Activated CD8-positive, alpha-beta memory T cell treated with anti-CD3 and anti-CD28 coated beads for 1 hour (primary cell): ENCODE measurements around the gene DNM3.
"Not testable (repeated sequence)": the region's sequence is repeated elsewhere in the genome, so short reads cannot be mapped to it uniquely, and the experiment has no call there.

ENCODE experiments used
- DNase-seq, 2 donors: peaks; one replicate each; pipeline ENCODE4 v3.0.0-alpha.2; 2020; ENCODE audit warnings: low read depth in 1 of 2; ENCODE audit errors: extremely low read depth in 1 of 2

The DNM3 gene

GRCh38 chr1:172345077-172345476 is 503.8 kb downstream of the DNM3 start:
- no peak for DNase-seq

GRCh38 chr1:172347416-172347815 is 506.1 kb downstream of the DNM3 start:
- no peak for DNase-seq

GRCh38 chr1:172350856-172351255 is 509.6 kb downstream of the DNM3 start:
- DNase-seq: no peak

- no peak for DNase-seq
Observed at GRCh38 chr1:172351346-172351745, 510.0 kb downstream of the DNM3 start.

GRCh38 chr1:172351754-172352161 is 510.5 kb downstream of the DNM3 start:
- DNase-seq: no peak

GRCh38 chr1:172352435-172352834 is 511.1 kb downstream of the DNM3 start:
- no peak for DNase-seq

- no peak for DNase-seq
Observed at GRCh38 chr1:172354291-172355274, 513.3 kb downstream of the DNM3 start.

GRCh38 chr1:172356620-172357019 is 515.3 kb downstream of the DNM3 start:
- no peak for DNase-seq

GRCh38 chr1:172357753-172358385 is 516.6 kb downstream of the DNM3 start:
- DNase-seq: no peak

GRCh38 chr1:172359491-172359999 is 518.2 kb downstream of the DNM3 start:
- no peak for DNase-seq

GRCh38 chr1:172360511-172360910 is 519.2 kb downstream of the DNM3 start:
- no peak for DNase-seq

GRCh38 chr1:172360985-172361384 is 519.7 kb downstream of the DNM3 start:
- no peak for DNase-seq

- DNase-seq: no peak
Observed at GRCh38 chr1:172363852-172364251, 522.6 kb downstream of the DNM3 start.

- not testable (repeated sequence) for DNase-seq
Observed at GRCh38 chr1:172371646-172372045, 530.3 kb downstream of the DNM3 start.

- DNase-seq: no peak
Observed at GRCh38 chr1:172373864-172374263, 532.6 kb downstream of the DNM3 start.

- DNase-seq: no peak
Observed at GRCh38 chr1:172375211-172375631, 533.9 kb downstream of the DNM3 start.

GRCh38 chr1:172376431-172376830 is 535.1 kb downstream of the DNM3 start:
- DNase-seq: no peak

- DNase-seq: no peak
Observed at GRCh38 chr1:172377565-172377964, 536.3 kb downstream of the DNM3 start.

GRCh38 chr1:172378109-172378760 is 536.9 kb downstream of the DNM3 start:
- DNase-seq: no peak

GRCh38 chr1:172380441-172381244 is 539.3 kb downstream of the DNM3 start:
- no peak for DNase-seq
